Spleen (tissue), 7 donors: ENCODE data around the gene FBXO17.

Experiments used
- CTCF ChIP-seq, 11 experiments: fragments of 200-600 bp in 7 of 11; fragments of 450-650 bp in 4 of 11; sonication (generic) in 4 of 11; IDR thresholded peaks in 8 of 11; conservative IDR thresholded peaks in 3 of 11; 1 replicate in 7 of 11; 2 replicates in 4 of 11; pipeline versions ENCODE4 v1.4.0 to v1.8.0; 2016 to 2021; ENCODE audit warnings: antibody characterized with exemption in 11 of 11, inconsistent platforms in 4 of 11, mild to moderate bottlenecking in 1 of 11
- POLR2A ChIP-seq, 3 donors: fragments of 450-650 bp; IDR thresholded peaks; one replicate each; pipeline ENCODE4 v1.5.1; 2017; ENCODE audit warnings: antibody characterized with exemption in 3 of 3, mild to moderate bottlenecking in 1 of 3
- POLR2AphosphoS5 ChIP-seq, 3 donors: sonication (generic); formaldehyde crosslinking; IDR thresholded peaks; one replicate each; pipeline ENCODE4 v1.5.1; 2017; ENCODE audit warnings: antibody characterized with exemption in 3 of 3
- donor health status: DM: no; HTN: no; CAD: no; lungs with moderate emphysema.
- donor health status: DM: no; HTN: no; CAD: no.
- donor health status: DM: no; HTN: no; CAD: no.

DNA sequence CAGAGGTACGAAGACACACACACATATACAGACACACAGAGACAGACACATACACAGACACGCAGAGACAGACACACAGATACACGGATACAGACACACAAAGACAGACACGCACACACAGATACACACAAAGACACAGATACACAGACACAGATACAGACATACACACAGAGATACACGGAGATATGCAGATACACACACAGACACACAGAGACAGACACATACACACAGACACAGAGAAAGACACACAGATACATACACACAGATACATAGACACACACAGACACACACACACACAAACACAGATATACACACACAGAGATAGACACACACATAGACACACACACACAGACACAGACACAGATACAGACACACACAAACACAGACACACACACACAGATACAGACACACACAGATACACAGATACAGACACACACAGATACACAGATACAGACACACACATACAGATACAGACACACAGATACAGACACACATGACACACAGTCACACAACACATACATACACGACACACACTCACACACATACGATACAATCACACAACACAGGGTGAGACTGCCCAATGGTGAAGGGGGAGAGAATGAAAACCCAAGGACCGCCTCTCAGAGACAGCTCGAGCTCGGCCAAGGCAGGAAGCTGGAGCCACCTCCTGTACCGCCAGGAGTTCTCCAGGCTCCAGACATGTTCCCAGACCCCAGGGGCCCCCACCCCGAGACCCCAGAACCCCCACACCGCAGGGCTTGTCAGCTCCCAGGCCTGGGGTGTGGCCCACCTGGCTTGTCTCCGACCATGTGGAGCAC, 54.7 kb downstream of the FBXO17 start:
- no peak for TF ChIP-seq CTCF (IDR thresholded peaks at IDR 0.05 in 8 of 11, conservative IDR thresholded peaks at IDR 0.05 in 3 of 11)
- no peak for TF ChIP-seq POLR2A (IDR thresholded peaks at IDR 0.05)
- TF ChIP-seq POLR2AphosphoS5 (IDR thresholded peaks at IDR 0.05) = no peak
